HG02763 (cell line): ENCODE results near the gene P4HTM.

Source experiments
- ATAC-seq: cut with Tn5 transposase; IDR thresholded peaks from one replicate; pipeline ENCODE4 v1.9.1; 2021; ENCODE audit warnings: mild to moderate bottlenecking, moderate library complexity; ENCODE audit not compliant: unreplicated experiment

P4HTM gene

GRCh38 chr3:49021813-49022687 lies 32.0 kb downstream of the P4HTM start, which contains the start of gene NDUFAF3:
NDUFAF3 (plus strand) TSS chr3:49022121; CDS start chr3:49022145, 24 bp downstream.
- peak; percentile 58 for ATAC-seq

DNA sequence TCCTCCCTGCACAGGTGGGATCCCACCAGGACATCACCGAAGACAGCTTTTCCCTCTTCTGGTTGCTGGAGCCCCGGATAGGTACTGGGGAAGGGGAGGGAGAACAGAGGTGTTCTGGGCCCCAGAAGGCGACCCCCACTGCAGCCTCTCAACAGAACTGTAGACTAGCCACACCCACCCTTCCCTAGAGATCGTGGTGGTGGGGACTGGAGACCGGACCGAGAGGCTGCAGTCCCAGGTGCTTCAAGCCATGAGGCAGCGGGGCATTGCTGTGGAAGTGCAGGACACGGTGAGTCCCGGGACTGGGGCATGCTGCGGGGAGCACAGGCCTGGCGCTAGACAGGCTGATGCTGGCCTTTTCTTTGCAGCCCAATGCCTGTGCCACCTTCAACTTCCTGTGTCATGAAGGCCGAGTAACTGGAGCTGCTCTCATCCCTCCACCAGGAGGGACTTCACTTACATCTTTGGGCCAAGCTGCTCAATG lies 32.7 kb downstream of the P4HTM start:
- ATAC-seq, result no peak

DNA sequence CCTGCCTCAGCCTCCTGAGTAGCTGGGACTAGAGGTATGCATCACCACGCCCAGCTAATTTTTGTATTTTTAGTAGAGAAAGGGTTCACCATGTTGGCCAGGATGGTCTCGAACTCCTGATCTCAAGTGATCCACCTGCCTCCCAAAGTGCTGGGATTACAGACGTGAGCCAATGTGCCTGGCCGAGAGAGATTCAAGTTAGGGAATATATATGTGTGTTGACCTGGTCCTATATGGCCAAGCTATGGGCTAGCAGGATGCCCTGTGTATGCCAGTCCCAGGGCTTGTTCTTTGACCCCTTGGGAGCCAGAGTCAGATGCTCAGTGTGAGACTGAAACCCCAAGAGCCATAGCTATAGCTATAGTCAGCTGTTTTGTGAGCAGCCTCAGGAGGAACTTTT lies 33.7 kb downstream of the P4HTM start:
- no peak for ATAC-seq

GRCh38 chr3:49024449-49024848 lies 34.4 kb downstream of the P4HTM start:
- ATAC-seq, result no peak

DNA sequence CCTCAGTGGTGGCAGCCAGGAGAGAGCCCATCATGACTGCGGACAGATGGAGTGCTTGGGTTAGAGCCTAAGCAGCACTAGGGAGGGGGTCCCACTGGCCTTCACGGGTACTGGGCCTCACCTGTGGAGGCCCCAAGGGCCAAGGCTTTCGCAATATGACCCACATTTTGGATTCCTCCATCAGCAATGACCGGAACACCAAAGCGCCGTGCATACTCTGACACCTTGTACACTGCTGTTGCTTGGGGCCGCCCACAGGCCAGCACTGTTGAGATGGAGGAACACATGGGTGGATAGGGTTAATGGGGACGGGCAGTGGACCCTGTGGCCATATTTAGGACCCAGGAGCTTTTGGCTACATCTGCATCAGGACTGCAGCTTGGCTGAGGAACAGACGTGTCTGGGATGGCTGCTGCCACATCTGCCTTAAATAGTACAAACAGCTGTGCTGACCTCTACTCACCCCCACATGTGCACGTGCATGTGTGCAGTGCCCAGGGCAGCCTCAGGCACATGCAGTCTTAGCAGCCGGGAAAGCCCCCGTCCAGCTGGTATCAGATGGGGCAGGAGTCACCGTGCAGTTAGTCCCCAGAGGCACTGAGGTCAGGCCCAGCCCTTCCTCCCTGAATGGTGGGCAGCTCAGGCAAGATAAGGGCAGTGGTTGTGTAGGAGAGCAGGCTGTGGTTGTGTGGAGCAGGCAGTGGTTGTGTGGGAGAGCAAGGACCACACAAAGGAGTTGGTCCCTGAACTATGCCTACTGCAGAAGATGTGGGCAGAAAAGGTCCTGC lies 35.2 kb downstream of the P4HTM start:
- ATAC-seq, result no peak

DNA sequence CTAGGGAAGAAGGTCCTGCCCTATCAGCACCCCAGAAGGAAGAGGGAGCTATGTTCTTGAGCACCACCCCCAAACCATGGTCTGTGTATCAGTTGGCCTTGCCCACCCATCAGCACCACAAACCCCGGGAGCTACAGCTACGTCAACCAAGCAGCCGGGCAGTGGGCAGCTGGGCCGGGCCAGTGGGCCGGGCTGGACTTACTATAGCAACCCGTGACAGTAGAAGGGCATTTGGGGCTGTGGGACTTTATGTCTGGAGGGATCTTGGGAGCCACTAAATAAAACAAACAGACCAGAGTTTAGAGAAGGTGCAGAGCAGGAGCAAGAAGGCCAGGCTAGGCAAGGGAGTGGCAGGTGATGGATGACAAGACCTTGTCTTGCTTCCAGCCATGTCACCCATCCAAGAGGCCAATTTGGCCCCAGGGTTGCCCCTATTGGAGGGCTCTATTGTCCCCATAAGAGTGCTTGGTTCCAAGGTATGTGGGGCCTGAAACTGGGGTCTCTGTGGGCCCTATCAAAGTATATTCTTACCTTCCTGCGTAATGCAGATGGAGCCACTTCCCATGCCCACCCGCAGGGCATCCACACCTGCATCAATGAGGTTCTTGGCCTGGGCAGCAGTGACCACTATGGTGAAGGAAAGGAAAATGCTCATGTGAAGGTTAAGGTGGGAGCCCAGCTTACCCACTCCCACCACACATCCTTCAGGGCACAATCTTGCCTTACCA lies 35.9 kb downstream of the P4HTM start:
- no peak for ATAC-seq

- no peak for ATAC-seq
These were observed 36.5 kb downstream of the P4HTM start for GRCh38 chr3:49026536-49026935.

GRCh38 chr3:49027634-49028033 lies 37.6 kb downstream of the P4HTM start:
- ATAC-seq, result no peak

DNA sequence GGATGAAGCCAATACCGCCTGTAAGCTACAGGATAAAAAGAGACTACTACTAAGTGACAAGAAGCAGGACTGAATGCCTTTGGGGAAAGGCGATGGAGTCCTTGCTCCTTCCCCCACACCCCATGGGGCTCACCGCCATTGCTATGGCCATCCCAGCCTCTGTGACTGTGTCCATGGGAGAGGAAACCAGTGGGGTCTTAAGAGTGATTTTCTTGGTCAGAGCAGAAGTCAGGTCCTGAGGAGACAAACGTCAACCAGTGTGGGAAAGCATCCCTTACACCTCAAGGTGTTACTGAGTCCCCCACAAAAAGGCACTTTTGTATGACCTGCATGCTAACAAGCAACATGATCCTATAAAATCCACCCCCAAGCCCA lies 38.2 kb downstream of the P4HTM start:
- no peak for ATAC-seq

GRCh38 chr3:49028673-49029562 lies 38.9 kb downstream of the P4HTM start, which contains the start of gene IMPDH2:
IMPDH2 (minus strand) TSS chr3:49029398; CDS start chr3:49029350, 48 bp downstream.
- peak; percentile 91 for ATAC-seq

- no peak for ATAC-seq
These were observed 39.5 kb downstream of the P4HTM start for GRCh38 chr3:49029563-49029884.

DNA sequence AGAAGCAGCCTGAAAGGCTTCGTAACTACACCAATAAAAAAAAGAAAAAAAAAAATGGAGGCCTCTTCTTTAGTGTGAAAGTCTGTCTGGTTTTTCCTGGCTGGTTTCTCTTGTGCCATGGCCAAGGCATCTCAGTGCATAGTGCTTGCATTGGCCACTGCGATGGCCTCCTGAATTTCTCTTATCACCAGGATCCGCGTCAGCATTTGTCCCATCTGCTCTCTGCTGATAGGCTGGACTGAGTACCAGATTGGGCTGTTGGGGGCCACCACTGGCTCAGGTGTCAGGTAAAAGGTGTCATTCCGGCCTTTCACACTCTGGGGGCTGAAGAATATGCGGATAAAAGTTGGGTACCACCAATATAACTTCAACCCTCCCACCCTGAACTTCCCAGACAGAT lies 40.3 kb downstream of the P4HTM start:
- no peak for ATAC-seq

DNA sequence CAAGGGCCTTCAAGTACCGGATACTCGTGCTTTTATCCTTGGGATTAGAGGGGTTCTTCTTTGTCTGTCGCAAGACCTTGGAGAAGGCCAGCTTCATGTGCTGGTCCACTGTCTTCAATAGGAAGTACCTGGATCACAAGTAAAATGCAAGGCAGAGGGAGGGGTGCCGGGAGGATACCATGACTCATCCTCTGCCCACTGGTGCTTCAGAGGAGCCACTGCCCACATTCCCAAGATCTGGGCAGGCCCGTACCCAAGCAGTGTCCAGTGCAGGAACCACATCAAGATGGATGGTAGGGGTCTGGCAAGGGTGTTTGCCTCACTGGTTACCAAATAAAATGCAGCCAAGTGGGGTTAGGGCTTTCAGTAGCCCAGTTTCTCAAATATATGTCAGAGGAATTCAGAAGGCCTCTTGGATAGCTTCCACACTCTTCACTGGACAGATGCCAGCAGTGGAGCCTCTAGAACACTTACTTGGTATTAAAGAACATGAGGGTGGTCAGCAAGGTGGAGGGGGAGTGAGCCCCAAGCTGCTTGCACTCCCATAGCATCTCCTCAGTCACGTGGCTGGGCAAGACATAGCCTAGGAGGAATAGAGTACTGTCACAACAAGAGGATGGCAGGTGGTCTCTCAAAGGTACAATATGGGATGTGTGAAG lies 42.7 kb downstream of the P4HTM start:
- no peak for ATAC-seq

GRCh38 chr3:49034650-49035049 lies 44.6 kb downstream of the P4HTM start:
- no peak for ATAC-seq

DNA sequence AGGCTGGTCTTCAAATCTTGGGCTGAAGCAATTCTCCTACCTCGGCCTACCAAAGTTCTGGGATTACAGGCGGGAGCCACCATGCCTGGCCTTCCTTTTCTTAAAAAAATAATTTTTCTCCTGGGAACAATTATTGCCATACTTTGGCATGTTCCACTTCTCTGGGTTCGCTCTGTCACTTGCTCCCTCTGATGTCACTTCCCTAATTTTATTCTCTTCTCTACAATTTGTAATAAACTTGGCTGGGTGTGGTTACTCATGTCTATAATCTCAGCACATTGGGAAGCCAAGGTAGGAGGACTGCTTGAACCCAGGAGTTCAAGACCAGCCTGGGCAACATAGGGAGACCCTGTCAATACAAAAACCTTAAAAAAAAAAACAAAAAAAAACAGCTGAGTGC lies 45.2 kb downstream of the P4HTM start:
- ATAC-seq, result no peak

- ATAC-seq, result no peak
These were observed 63.5 kb downstream of the P4HTM start for GRCh38 chr3:49053543-49053942.

GRCh38 chr3:49054344-49054862 lies 64.4 kb downstream of the P4HTM start:
- no peak for ATAC-seq
